Measurements from ENCODE around the gene ZNF837.

DNA sequence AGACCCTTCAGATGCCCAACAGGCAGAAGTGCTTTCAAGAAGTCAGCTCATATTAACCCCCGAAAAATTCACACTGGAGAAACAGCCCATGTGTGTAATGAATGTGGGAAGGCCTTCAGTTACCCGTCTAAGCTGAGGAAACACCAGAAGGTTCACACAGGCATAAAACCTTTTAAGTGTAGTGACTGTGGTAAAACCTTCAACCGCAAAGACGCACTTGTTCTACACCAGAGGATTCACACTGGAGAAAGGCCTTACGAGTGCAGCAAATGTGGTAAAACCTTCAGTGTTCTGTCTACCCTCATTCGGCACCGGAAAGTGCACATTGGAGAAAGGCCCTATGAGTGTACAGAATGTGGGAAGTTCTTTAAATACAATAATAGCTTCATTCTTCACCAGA is 36.2 kb upstream of the ZNF837 start:
- TF ChIP-seq, protein P1, sequence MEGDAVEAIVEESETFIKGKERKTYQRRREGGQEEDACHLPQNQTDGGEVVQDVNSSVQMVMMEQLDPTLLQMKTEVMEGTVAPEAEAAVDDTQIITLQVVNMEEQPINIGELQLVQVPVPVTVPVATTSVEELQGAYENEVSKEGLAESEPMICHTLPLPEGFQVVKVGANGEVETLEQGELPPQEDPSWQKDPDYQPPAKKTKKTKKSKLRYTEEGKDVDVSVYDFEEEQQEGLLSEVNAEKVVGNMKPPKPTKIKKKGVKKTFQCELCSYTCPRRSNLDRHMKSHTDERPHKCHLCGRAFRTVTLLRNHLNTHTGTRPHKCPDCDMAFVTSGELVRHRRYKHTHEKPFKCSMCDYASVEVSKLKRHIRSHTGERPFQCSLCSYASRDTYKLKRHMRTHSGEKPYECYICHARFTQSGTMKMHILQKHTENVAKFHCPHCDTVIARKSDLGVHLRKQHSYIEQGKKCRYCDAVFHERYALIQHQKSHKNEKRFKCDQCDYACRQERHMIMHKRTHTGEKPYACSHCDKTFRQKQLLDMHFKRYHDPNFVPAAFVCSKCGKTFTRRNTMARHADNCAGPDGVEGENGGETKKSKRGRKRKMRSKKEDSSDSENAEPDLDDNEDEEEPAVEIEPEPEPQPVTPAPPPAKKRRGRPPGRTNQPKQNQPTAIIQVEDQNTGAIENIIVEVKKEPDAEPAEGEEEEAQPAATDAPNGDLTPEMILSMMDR (IDR thresholded peaks at IDR 0.05): no peak
- TF ChIP-seq POLR2A (IDR thresholded peaks at IDR 0.05): no peak
